B cell (primary cell): ENCODE results near the gene SPPL2B. TPM values are rescaled to one million over a fixed set of nuclear protein-coding genes. Genes with fewer than 3 reads are reported as not detected.

Experiments
- ATAC-seq: fragments of 200-7000 bp; cut with Tn5 transposase; one replicate; pipeline ENCODE4 v1.10.0; 2021; ENCODE audit warnings: low read depth, mild to moderate bottlenecking, moderate number of reproducible peaks, moderate library complexity
- CTCF ChIA-PET: fragments of 350-600 bp; sonication (Branson Sonifier 250); formaldehyde crosslinking; loops from one replicate; lab custom pipeline; 2021; ENCODE audit warnings: antibody characterized with exemption, inconsistent platforms; lab: Charles Lee
- POLR2A ChIA-PET: fragments of 350-600 bp; sonication (Branson Sonifier 250); formaldehyde crosslinking; loops from one replicate; lab custom pipeline; 2021; ENCODE audit warnings: antibody characterized with exemption; lab: Charles Lee
- DNase-seq: peaks from one replicate; pipeline ENCODE4 v3.0.0; 2013
- H2AFZ ChIP-seq: 2 replicates; pipeline ENCODE4 v1.6.1; 2012; ENCODE audit warnings: mild to moderate bottlenecking, low read depth, low read length; ENCODE audit not compliant: insufficient read depth, poor library complexity, severe bottlenecking
- H3K27ac ChIP-seq, 2 donors: 1 replicate in 1 of 2; 2 replicates in 1 of 2; pipeline ENCODE4 v1.5.1; 2012 to 2013; ENCODE audit warnings: low read length in 2 of 2, mild to moderate bottlenecking in 2 of 2, moderate library complexity in 1 of 2
- H3K27me3 ChIP-seq, 4 experiments: fragments of 200-600 bp in 1 of 4; sonication (generic) in 1 of 4; replicated peaks in 1 of 4; 1 replicate in 2 of 4; 2 replicates in 2 of 4; pipeline versions ENCODE4 v1.6.1 to v1.7.0; 2013 to 2016; ENCODE audit warnings: low read length in 3 of 4, mild to moderate bottlenecking in 2 of 4, mixed read lengths in 1 of 4, moderate library complexity in 1 of 4; ENCODE audit not compliant: insufficient read depth in 4 of 4, control insufficient read depth in 3 of 4; ENCODE audit errors: control extremely low read depth in 1 of 4
- H3K36me3 ChIP-seq, 2 experiments: replicated peaks in 1 of 2; 1 replicate in 1 of 2; 2 replicates in 1 of 2; pipeline versions ENCODE4 v1.6.1 to v1.7.1; 2013; ENCODE audit warnings: low read length in 1 of 2; ENCODE audit not compliant: insufficient read depth in 2 of 2, control insufficient read depth in 1 of 2; ENCODE audit errors: control extremely low read depth in 1 of 2, extremely low read depth in 1 of 2
- H3K4me1 ChIP-seq, 2 donors: fragments of 200-600 bp in 1 of 2; sonication (generic) in 1 of 2; 1 replicate in 1 of 2; 2 replicates in 1 of 2; pipeline versions ENCODE4 v1.5.1 to v1.6.1; 2013 to 2017; ENCODE audit warnings: low read length in 2 of 2; ENCODE audit not compliant: control insufficient read depth in 2 of 2, insufficient read depth in 2 of 2
- H3K4me2 ChIP-seq: replicated peaks from 2 replicates; pipeline ENCODE3; 2012; ENCODE audit warnings: mild to moderate bottlenecking, low read depth, low read length; ENCODE audit not compliant: poor library complexity, severe bottlenecking
- H3K4me3 ChIP-seq, 5 experiments: fragments of 200-600 bp in 1 of 5; sonication (generic) in 1 of 5; 1 replicate in 3 of 5; 2 replicates in 2 of 5; pipeline versions ENCODE4 v1.5.1 to v1.7.0; 2011 to 2016; ENCODE audit warnings: low read length in 4 of 5, mild to moderate bottlenecking in 4 of 5, low read depth in 2 of 5, control low read depth in 1 of 5, moderate library complexity in 1 of 5; ENCODE audit not compliant: insufficient read depth in 1 of 5; ENCODE audit errors: control extremely low read depth in 1 of 5, extremely low read depth in 1 of 5
- H3K79me2 ChIP-seq: fragments of 200-600 bp; sonication (generic); one replicate; pipeline ENCODE4 v1.6.0; 2016; ENCODE audit warnings: low read length; ENCODE audit not compliant: control insufficient read depth, insufficient read depth
- H3K9ac ChIP-seq: fragments of 200-600 bp; sonication (generic); 2 replicates; pipeline ENCODE4 v1.6.1; 2017; ENCODE audit warnings: mild to moderate bottlenecking, low read length, moderate library complexity
- H3K9me3 ChIP-seq, 3 donors: one replicate each; pipeline versions ENCODE4 v1.6.1 to v1.7.1; 2013; ENCODE audit warnings: low read length in 2 of 3; ENCODE audit not compliant: control insufficient read depth in 2 of 3, insufficient read depth in 1 of 3; ENCODE audit errors: control extremely low read depth in 1 of 3
- H4K20me1 ChIP-seq: 2 replicates; pipeline ENCODE4 v1.6.0; 2012; ENCODE audit warnings: mild to moderate bottlenecking, low read length; ENCODE audit not compliant: insufficient read depth, control insufficient read depth, poor library complexity, severe bottlenecking
- H3K27ac Mint-ChIP-seq: one replicate; pipeline ENCODE4 v1.8.0; 2021; ENCODE audit warnings: mixed read lengths
- H3K27me3 Mint-ChIP-seq: one replicate; pipeline ENCODE4 v1.8.0; 2021; ENCODE audit warnings: mixed read lengths
- H3K4me1 Mint-ChIP-seq: one replicate; pipeline ENCODE4 v1.8.0; 2021; ENCODE audit warnings: mixed read lengths
- H3K4me3 Mint-ChIP-seq: one replicate; pipeline ENCODE4 v1.8.0; 2021; ENCODE audit warnings: mixed read lengths
- H3K9me3 Mint-ChIP-seq: one replicate; pipeline ENCODE4 v1.8.0; 2022; ENCODE audit warnings: mixed read lengths; ENCODE audit not compliant: insufficient read depth
- EZH2 ChIP-seq: IDR thresholded peaks from 2 replicates; pipeline ENCODE4 v1.6.1; 2012; ENCODE audit warnings: borderline replicate concordance, low read depth, mild to moderate bottlenecking, moderate library complexity, low read length; ENCODE audit not compliant: insufficient read depth, poor library complexity, severe bottlenecking
- WGBS: methylation state at CpG from one replicate; pipeline ENCODE4 v1.1.5; 2013; ENCODE audit warnings: missing lambda C conversion rate; ENCODE audit not compliant: insufficient coverage; 5-methylcytosine and 5-hydroxymethylcytosine counted together
- intact Hi-C: fragments of 100-400 bp; cut with micrococcal nuclease; formaldehyde crosslinking; loops from one replicate; pipeline ENCODE4 v1.10.0; 2022
- polyA plus RNA-seq: library from polyadenylated mRNA; depleted of rRNA; stranded (reverse); fragments of >200 nt; gene quantifications from 2 replicates; pipeline ENCODE4 v1.2.3, GENCODE V29; 2012
- total RNA-seq, 2 donors: library from RNA; stranded (reverse); fragments of 120-200 nt in 1 of 2; gene quantifications; 1 replicate in 1 of 2; 2 replicates in 1 of 2; pipeline versions ENCODE4 v1.2.3 to v1.2.4, GENCODE V29; 2013 to 2022
- TF ChIP-seq, protein P1 (sequence below): fragments of 200-600 bp; IDR thresholded peaks from one replicate; pipeline ENCODE4 v1.8.0; 2022; ENCODE audit warnings: antibody characterized with exemption, mild to moderate bottlenecking

Gene SPPL2B
- total and polyA plus RNA-seq, 2 donors (not counting 1 experiment from before 2014, with no cell fraction given), result 415 to 479 TPM

DNA sequence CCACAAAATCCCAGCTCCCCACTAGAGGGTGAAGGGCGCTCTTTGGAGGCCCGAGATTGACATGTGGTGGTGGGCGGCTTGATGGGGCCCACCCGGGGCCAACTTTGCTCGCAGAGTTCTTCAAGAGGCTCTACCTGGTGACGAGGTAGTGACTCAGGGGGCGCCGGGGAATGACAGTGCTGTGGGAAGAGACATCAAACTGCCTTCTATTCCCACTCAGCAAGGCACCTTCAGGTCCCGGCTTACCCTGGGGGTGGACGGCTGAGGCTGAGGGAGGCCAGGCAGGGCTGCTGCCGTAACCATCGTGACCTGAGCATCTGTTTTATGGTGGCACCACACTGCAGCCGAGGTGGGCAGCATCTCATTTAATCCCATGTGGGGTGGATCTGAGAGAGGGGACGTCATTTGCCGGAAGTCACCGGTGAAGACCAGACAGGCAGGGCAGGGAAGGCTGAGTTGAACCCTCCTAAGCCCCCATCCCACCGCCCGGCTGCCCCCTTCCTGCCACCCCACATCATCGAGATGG lies 22.1 kb upstream of the SPPL2B start:
- H3K9ac ChIP-seq, result no peak overlapping the region
- Mint-ChIP-seq H3K4me3 (peak overlapping the region; percentile 62), H3K27ac (no peak overlapping the region), H3K27me3 (peaks cover 12% of the 10 kb centered on the region), H3K4me1 (peaks cover 41% of the 10 kb centered on the region), H3K9me3 (peaks cover 2% of the 10 kb centered on the region)
- H3K27ac ChIP-seq, result no peak overlapping the region
- H3K4me3 ChIP-seq, result no peak overlapping the region
- H3K4me2 ChIP-seq, result no peak overlapping the region
- H4K20me1 ChIP-seq, result no peaks in the 10 kb centered on the region
- H3K9me3 ChIP-seq, result peaks cover 0 to 20% (median 0%) of the 10 kb centered on the region in 3 donors
- ChIA-PET POLR2A (interaction anchor here (0.6 to 3.8 kb wide), 8 partner anchors 11 to 604 kb away, joined by 3 to 14 read pairs (median 5); no protein-coding TSS in a partner anchor), CTCF (interaction anchor here (0.6 to 1.2 kb wide), 3 partner anchors 8 to 83 kb away, joined by 3 to 4 read pairs (median 3); no protein-coding TSS in a partner anchor)
- ATAC-seq, result no peak
- H3K27me3 ChIP-seq, result peaks cover 0 to 43% (median 16%) of the 10 kb centered on the region in 4 experiments
- H3K79me2 ChIP-seq, result peaks cover 32% of the 10 kb centered on the region
- no peak for DNase-seq
- H3K4me1 ChIP-seq, result peaks cover 42 to 50% of the 10 kb centered on the region in 2 donors
- TF ChIP-seq, protein P1, sequence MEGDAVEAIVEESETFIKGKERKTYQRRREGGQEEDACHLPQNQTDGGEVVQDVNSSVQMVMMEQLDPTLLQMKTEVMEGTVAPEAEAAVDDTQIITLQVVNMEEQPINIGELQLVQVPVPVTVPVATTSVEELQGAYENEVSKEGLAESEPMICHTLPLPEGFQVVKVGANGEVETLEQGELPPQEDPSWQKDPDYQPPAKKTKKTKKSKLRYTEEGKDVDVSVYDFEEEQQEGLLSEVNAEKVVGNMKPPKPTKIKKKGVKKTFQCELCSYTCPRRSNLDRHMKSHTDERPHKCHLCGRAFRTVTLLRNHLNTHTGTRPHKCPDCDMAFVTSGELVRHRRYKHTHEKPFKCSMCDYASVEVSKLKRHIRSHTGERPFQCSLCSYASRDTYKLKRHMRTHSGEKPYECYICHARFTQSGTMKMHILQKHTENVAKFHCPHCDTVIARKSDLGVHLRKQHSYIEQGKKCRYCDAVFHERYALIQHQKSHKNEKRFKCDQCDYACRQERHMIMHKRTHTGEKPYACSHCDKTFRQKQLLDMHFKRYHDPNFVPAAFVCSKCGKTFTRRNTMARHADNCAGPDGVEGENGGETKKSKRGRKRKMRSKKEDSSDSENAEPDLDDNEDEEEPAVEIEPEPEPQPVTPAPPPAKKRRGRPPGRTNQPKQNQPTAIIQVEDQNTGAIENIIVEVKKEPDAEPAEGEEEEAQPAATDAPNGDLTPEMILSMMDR, result no peak
- no peak for TF ChIP-seq EZH2
- no peaks in the 10 kb centered on the region for H3K36me3 ChIP-seq
- intact Hi-C loops, result no loop called here
- H2AFZ ChIP-seq, result no peak overlapping the region
- 72% methylated on average over 13 of the region's 19 CpGs for WGBS

DNA sequence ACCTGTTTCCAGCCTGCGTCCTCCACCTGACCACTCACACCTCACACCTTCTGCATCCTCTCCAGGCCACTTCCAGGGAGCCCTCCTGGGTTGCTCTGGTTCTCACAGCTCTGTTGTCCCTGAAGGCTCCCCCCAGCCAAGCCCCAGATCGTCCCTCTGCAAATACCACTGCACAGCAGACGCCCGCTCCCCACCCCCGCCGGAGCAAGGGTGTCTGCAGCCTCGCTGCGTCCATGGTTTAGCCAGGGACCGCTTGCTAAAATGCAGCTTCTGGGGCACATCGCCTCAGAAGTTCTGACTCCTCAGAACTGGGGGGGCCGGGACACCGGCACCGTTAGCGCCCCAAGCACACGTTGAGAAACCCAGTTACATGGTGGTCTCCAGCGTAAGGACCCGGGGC lies 21.5 kb upstream of the SPPL2B start:
- Mint-ChIP-seq H3K9me3 (no peaks in the 10 kb centered on the region), H3K4me1 (peaks cover 38% of the 10 kb centered on the region), H3K4me3 (peak overlapping the region; percentile 64), H3K27me3 (peaks cover 12% of the 10 kb centered on the region), H3K27ac (peak overlapping the region; percentile 80)
- H3K9ac ChIP-seq, result peak overlapping the region; percentile 51
- no peak overlapping the region for H3K27ac ChIP-seq
- peaks cover 39 to 44% of the 10 kb centered on the region in 2 donors for H3K4me1 ChIP-seq
- peaks cover 0 to 43% (median 16%) of the 10 kb centered on the region in 4 experiments for H3K27me3 ChIP-seq
- H3K9me3 ChIP-seq, result peaks cover 0 to 16% (median 0%) of the 10 kb centered on the region in 3 donors
- no peaks in the 10 kb centered on the region for H3K36me3 ChIP-seq
- CTCF ChIA-PET, result interaction anchor here (1.0 kb wide), 1 partner anchor 19 kb away, joined by 3 read pairs; no protein-coding TSS in a partner anchor
- H2AFZ ChIP-seq, result no peak overlapping the region
- H4K20me1 ChIP-seq, result no peaks in the 10 kb centered on the region
- WGBS, result 73% methylated on average over 17 of the region's 17 CpGs
- H3K4me3 ChIP-seq, result no peak overlapping the region
- peak overlapping the region; percentile 90 for H3K4me2 ChIP-seq
- DNase-seq (no peak), ATAC-seq (no peak)
- H3K79me2 ChIP-seq, result peaks cover 32% of the 10 kb centered on the region
- POLR2A ChIA-PET, result interaction anchor here (0.6 to 3.8 kb wide), 5 partner anchors 10 to 605 kb away, joined by 4 to 14 read pairs (median 5); no protein-coding TSS in a partner anchor
- no peak for TF ChIP-seq EZH2
- TF ChIP-seq, protein P1, result no peak
- intact Hi-C loops, result no loop called here
